ENCODE results near the gene PDGFRB.

DNA sequence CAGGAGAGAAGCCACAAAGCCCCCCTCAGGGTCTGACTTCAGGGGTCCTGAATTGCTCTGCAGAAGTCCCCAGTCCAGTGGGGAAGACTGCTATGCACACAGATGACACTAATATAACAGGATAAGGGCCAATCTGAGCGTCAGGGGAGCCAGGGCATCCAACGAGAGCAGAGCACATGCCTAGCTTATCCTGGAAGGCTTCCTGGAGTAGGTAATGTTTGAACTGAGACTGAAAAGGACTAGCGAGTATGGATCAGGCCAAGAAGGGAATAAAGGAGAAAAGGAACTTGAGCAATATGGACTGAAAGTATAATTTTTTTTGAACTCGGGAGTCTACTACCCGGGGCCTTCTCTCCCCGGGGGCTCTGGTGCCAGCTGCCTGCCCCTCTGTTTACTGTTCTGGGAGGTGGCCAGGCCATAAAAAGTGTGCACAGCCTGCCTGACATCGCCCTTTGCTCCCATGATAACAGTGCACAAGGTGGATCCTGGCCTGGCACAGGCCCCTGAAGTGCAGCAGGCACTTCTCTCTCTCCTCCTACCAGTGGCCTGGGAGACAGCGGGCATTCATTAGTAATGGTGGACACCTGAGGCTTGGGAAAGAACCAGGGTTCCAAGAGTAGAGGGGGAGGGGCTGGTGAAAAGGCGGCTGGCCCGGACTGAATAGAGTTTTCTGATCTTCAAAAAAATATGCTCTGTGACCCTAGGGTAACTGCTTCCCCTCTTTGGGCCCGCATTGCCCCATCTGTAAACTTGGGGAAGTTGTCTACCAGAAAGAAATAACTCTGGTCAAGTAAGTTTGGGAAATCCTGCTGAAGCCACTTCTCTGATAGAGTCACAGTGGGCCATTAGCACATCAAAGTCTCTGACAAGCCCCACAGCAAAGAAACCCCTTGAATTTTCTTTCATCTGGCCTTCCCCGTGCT is 29.6 kb upstream of the PDGFRB start:
- TF ChIP-seq SIN3A (IDR thresholded peaks at IDR 0.05; ENCODE audit: low read depth, low read length) (no peak), USF1 (IDR thresholded peaks at IDR 0.05; ENCODE audit: borderline replicate concordance, extremely low read length, insufficient read depth, low read depth, low read length) (no peak)
- TF ChIP-seq, protein P1, sequence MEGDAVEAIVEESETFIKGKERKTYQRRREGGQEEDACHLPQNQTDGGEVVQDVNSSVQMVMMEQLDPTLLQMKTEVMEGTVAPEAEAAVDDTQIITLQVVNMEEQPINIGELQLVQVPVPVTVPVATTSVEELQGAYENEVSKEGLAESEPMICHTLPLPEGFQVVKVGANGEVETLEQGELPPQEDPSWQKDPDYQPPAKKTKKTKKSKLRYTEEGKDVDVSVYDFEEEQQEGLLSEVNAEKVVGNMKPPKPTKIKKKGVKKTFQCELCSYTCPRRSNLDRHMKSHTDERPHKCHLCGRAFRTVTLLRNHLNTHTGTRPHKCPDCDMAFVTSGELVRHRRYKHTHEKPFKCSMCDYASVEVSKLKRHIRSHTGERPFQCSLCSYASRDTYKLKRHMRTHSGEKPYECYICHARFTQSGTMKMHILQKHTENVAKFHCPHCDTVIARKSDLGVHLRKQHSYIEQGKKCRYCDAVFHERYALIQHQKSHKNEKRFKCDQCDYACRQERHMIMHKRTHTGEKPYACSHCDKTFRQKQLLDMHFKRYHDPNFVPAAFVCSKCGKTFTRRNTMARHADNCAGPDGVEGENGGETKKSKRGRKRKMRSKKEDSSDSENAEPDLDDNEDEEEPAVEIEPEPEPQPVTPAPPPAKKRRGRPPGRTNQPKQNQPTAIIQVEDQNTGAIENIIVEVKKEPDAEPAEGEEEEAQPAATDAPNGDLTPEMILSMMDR (IDR thresholded peaks at IDR 0.05 in 2 of 3, conservative IDR thresholded peaks at IDR 0.05 in 1 of 3; ENCODE audit: control insufficient read depth in 2 of 3, extremely low read depth in 1 of 3, insufficient read depth in 1 of 3, low read depth in 3 of 3, low read length in 3 of 3) = no peak
